ENCODE measurements around the gene MYBPC3. TPM values are rescaled to one million over a fixed set of nuclear protein-coding genes. Genes with fewer than 3 reads are reported as not detected.

The MYBPC3 gene
- total RNA-seq, 1 donor from 2014 or later: not detected

DNA sequence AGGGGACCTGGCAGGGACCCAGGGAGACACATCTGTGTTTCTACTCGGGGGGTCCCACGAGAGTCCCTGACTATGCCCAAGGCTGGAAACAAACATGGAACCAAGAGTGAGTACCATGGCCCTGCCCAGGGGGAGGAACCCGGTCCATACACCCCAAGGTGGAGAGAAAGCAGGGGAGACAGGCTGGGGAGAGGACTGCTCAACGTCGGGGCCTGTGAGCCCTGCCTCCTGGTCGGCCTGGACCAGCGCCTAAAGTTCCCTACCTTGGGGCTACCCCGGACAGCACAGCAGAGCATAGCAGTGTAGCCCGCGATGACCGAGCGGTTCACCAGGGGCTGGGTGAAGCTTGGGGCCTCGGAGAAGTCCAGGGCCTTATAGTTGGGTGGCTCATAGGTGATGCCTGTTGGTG lies 20.2 kb downstream of the MYBPC3 start:
- H3K36me3 ChIP-seq (ENCODE audit: control insufficient read depth, insufficient read depth, low read length): no peaks in the 10 kb centered on the region
- H3K4me3 ChIP-seq (ENCODE audit: low read depth, low read length): no peak overlapping the region
- TF ChIP-seq CTCF (IDR thresholded peaks at IDR 0.05; ENCODE audit: insufficient read depth, low read length, poor library complexity, severe bottlenecking): no peak
- DNase-seq (ENCODE audit: low read depth): no peak
- H3K27me3 ChIP-seq (ENCODE audit: control insufficient read depth, insufficient read depth, low read length): no peaks in the 10 kb centered on the region

GRCh38 chr11:47331454-47332302 lies 20.8 kb downstream of the MYBPC3 start:
- TF ChIP-seq CTCF (IDR thresholded peaks at IDR 0.05; ENCODE audit: insufficient read depth, low read length, poor library complexity, severe bottlenecking): no peak
- peaks cover 2% of the 10 kb centered on the region for H3K36me3 ChIP-seq (ENCODE audit: control insufficient read depth, insufficient read depth, low read length)
- no peak overlapping the region for H3K4me3 ChIP-seq (ENCODE audit: low read depth, low read length)
- H3K27me3 ChIP-seq (ENCODE audit: control insufficient read depth, insufficient read depth, low read length): no peaks in the 10 kb centered on the region
- no peak for DNase-seq (ENCODE audit: low read depth)

- H3K27me3 ChIP-seq (ENCODE audit: control insufficient read depth, insufficient read depth, low read length): no peaks in the 10 kb centered on the region
- H3K4me3 ChIP-seq (ENCODE audit: low read depth, low read length): no peak overlapping the region
- no peak for DNase-seq (ENCODE audit: low read depth)
- TF ChIP-seq CTCF (IDR thresholded peaks at IDR 0.05; ENCODE audit: insufficient read depth, low read length, poor library complexity, severe bottlenecking): peak; percentile 17
- H3K36me3 ChIP-seq (ENCODE audit: control insufficient read depth, insufficient read depth, low read length): peaks cover 2% of the 10 kb centered on the region
These were observed 22.2 kb downstream of the MYBPC3 start for GRCh38 chr11:47329987-47330931.

GRCh38 chr11:47329431-47329986 lies 23.0 kb downstream of the MYBPC3 start:
- TF ChIP-seq CTCF (IDR thresholded peaks at IDR 0.05; ENCODE audit: insufficient read depth, low read length, poor library complexity, severe bottlenecking): no peak
- peaks cover 2% of the 10 kb centered on the region for H3K36me3 ChIP-seq (ENCODE audit: control insufficient read depth, insufficient read depth, low read length)
- DNase-seq (ENCODE audit: low read depth): no peak
- no peaks in the 10 kb centered on the region for H3K27me3 ChIP-seq (ENCODE audit: control insufficient read depth, insufficient read depth, low read length)
- H3K4me3 ChIP-seq (ENCODE audit: low read depth, low read length): no peak overlapping the region

GRCh38 chr11:47328449-47329390 lies 23.8 kb downstream of the MYBPC3 start:
- peaks cover 2% of the 10 kb centered on the region for H3K36me3 ChIP-seq (ENCODE audit: control insufficient read depth, insufficient read depth, low read length)
- no peak overlapping the region for H3K4me3 ChIP-seq (ENCODE audit: low read depth, low read length)
- H3K27me3 ChIP-seq (ENCODE audit: control insufficient read depth, insufficient read depth, low read length): no peaks in the 10 kb centered on the region
- no peak for TF ChIP-seq CTCF (IDR thresholded peaks at IDR 0.05; ENCODE audit: insufficient read depth, low read length, poor library complexity, severe bottlenecking)
- no peak for DNase-seq (ENCODE audit: low read depth)

All from kidney epithelial cell (primary cell).